22Rv1 (cell line): ENCODE data around the gene UNC45B.

Source experiments
- ZFX ChIP-seq: fragments of 450-650 bp; IDR thresholded peaks from 2 replicates; pipeline ENCODE4 v1.6.1; 2017; ENCODE audit warnings: antibody characterized with exemption, borderline replicate concordance
- TF ChIP-seq, protein P1 (sequence below): fragments of 450-650 bp; IDR thresholded peaks from 2 replicates; pipeline ENCODE4 v1.5.1; 2017; ENCODE audit warnings: mild to moderate bottlenecking

DNA sequence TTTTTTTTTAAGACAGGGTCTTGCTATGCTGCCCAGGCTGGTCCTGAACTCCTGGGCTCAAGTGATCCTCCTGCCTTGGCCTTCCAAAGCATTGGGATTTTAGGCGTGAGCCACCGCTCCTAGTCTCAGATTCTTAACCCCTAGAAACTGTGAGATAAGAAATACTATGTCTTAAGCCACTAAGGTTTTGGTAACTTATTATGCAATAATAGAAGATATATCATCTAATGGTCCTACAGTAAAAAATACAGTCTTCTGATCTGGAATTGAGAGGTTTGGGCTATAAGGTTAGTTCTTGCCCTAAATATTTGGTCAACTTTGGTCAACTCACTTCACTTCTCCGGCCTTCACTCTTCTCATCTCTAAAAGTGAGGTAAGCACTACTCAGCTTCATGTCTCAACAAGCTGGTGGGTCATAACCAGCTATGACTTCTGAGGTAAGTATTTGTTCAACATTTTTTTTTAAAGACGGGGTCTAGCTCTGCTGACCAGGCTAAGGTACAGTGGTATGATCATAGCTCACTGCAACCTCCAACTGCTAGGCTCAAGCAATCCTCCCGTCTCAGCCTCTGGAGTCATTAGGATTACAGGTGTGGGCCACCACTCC lies 42.7 kb upstream of the UNC45B start:
- TF ChIP-seq, protein P1, sequence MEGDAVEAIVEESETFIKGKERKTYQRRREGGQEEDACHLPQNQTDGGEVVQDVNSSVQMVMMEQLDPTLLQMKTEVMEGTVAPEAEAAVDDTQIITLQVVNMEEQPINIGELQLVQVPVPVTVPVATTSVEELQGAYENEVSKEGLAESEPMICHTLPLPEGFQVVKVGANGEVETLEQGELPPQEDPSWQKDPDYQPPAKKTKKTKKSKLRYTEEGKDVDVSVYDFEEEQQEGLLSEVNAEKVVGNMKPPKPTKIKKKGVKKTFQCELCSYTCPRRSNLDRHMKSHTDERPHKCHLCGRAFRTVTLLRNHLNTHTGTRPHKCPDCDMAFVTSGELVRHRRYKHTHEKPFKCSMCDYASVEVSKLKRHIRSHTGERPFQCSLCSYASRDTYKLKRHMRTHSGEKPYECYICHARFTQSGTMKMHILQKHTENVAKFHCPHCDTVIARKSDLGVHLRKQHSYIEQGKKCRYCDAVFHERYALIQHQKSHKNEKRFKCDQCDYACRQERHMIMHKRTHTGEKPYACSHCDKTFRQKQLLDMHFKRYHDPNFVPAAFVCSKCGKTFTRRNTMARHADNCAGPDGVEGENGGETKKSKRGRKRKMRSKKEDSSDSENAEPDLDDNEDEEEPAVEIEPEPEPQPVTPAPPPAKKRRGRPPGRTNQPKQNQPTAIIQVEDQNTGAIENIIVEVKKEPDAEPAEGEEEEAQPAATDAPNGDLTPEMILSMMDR = no peak
- TF ChIP-seq ZFX = no peak
